ENCODE measurements around the gene ZNF292.

GRCh38 chr6:87242311-87242710 is 86.9 kb downstream of the ZNF292 start:
- TF ChIP-seq, protein P1, sequence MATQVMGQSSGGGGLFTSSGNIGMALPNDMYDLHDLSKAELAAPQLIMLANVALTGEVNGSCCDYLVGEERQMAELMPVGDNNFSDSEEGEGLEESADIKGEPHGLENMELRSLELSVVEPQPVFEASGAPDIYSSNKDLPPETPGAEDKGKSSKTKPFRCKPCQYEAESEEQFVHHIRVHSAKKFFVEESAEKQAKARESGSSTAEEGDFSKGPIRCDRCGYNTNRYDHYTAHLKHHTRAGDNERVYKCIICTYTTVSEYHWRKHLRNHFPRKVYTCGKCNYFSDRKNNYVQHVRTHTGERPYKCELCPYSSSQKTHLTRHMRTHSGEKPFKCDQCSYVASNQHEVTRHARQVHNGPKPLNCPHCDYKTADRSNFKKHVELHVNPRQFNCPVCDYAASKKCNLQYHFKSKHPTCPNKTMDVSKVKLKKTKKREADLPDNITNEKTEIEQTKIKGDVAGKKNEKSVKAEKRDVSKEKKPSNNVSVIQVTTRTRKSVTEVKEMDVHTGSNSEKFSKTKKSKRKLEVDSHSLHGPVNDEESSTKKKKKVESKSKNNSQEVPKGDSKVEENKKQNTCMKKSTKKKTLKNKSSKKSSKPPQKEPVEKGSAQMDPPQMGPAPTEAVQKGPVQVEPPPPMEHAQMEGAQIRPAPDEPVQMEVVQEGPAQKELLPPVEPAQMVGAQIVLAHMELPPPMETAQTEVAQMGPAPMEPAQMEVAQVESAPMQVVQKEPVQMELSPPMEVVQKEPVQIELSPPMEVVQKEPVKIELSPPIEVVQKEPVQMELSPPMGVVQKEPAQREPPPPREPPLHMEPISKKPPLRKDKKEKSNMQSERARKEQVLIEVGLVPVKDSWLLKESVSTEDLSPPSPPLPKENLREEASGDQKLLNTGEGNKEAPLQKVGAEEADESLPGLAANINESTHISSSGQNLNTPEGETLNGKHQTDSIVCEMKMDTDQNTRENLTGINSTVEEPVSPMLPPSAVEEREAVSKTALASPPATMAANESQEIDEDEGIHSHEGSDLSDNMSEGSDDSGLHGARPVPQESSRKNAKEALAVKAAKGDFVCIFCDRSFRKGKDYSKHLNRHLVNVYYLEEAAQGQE (IDR thresholded peaks at IDR 0.05; ENCODE audit: low read depth, low read length) = no peak
- TF ChIP-seq NRF1 (IDR thresholded peaks at IDR 0.05; ENCODE audit: low read depth, low read length) = no peak
- no peak for TF ChIP-seq TAF1 (IDR thresholded peaks at IDR 0.05; ENCODE audit: borderline replicate concordance, low read depth, low read length)
- TF ChIP-seq YY1 (IDR thresholded peaks at IDR 0.05; ENCODE audit: low read depth) = no peak

Measured in SK-N-SH (cell line).